PC-9 (cell line): Measurements from ENCODE around the gene ZNF580.

ENCODE experiments used
- CTCF ChIP-seq: fragments of 200-600 bp; sonication (generic); conservative IDR thresholded peaks from 2 replicates; pipeline ENCODE4 v1.6.1; 2017; ENCODE audit warnings: mixed run types, antibody characterized with exemption, mild to moderate bottlenecking, moderate library complexity
- EZH2 ChIP-seq: fragments of 200-600 bp; sonication (generic); IDR thresholded peaks from 2 replicates; pipeline ENCODE4 v1.8.0; 2017; ENCODE audit warnings: antibody characterized with exemption, low read depth

GRCh38 chr19:55677572-55678028, 36.8 kb downstream of the ZNF580 start:
- no peak for TF ChIP-seq CTCF
- TF ChIP-seq EZH2, result no peak
